ENCODE data around the gene L3MBTL3. TPM values are rescaled to one million over a fixed set of nuclear protein-coding genes. Genes with fewer than 3 reads are reported as not detected.

L3MBTL3 gene
- total RNA-seq, 4 donors from 2014 or later: 2.1 to 6.1 (median 5.9) TPM

GRCh38 chr6:130178692-130179091, 160.3 kb downstream of the L3MBTL3 start:
- H3K27me3 ChIP-seq: no peaks in the 10 kb centered on the region
- H3K4me1 ChIP-seq: no peaks in the 10 kb centered on the region
- H3K27ac ChIP-seq: no peak overlapping the region
- ATAC-seq (no peak), DNase-seq (no peak)
- no peaks in the 10 kb centered on the region for H3K9me3 ChIP-seq
- TF ChIP-seq CTCF (IDR thresholded peaks at IDR 0.05 in 4 of 5, conservative IDR thresholded peaks at IDR 0.05 in 1 of 5): no peak
- TF ChIP-seq POLR2A (IDR thresholded peaks at IDR 0.05): no peak
- intact Hi-C loops (cut with DNase I; ENCODE audit: low total_unique reads) (no loop called here), in situ Hi-C loops (cut with MboI; ENCODE audit: low sequenced_read_pairs in 4 of 4) (no loop called here)
- H3K36me3 ChIP-seq: no peaks in the 10 kb centered on the region
- H3K4me3 ChIP-seq: no peak overlapping the region

GRCh38 chr6:130182466-130182865, 164.1 kb downstream of the L3MBTL3 start:
- Histone ChIP-seq H3K4me1 (no peaks in the 10 kb centered on the region), H3K27me3 (no peaks in the 10 kb centered on the region), H3K4me3 (no peak overlapping the region), H3K9me3 (no peaks in the 10 kb centered on the region), H3K27ac (no peak overlapping the region), H3K36me3 (no peaks in the 10 kb centered on the region)
- in situ Hi-C loops (cut with MboI; ENCODE audit: low sequenced_read_pairs in 4 of 4): no loop called here
- TF ChIP-seq CTCF (IDR thresholded peaks at IDR 0.05 in 4 of 5, conservative IDR thresholded peaks at IDR 0.05 in 1 of 5) (no peak), POLR2A (IDR thresholded peaks at IDR 0.05) (no peak)
- intact Hi-C loops (cut with DNase I; ENCODE audit: low total_unique reads): no loop called here
- no peak for ATAC-seq
- no peak for DNase-seq

DNA sequence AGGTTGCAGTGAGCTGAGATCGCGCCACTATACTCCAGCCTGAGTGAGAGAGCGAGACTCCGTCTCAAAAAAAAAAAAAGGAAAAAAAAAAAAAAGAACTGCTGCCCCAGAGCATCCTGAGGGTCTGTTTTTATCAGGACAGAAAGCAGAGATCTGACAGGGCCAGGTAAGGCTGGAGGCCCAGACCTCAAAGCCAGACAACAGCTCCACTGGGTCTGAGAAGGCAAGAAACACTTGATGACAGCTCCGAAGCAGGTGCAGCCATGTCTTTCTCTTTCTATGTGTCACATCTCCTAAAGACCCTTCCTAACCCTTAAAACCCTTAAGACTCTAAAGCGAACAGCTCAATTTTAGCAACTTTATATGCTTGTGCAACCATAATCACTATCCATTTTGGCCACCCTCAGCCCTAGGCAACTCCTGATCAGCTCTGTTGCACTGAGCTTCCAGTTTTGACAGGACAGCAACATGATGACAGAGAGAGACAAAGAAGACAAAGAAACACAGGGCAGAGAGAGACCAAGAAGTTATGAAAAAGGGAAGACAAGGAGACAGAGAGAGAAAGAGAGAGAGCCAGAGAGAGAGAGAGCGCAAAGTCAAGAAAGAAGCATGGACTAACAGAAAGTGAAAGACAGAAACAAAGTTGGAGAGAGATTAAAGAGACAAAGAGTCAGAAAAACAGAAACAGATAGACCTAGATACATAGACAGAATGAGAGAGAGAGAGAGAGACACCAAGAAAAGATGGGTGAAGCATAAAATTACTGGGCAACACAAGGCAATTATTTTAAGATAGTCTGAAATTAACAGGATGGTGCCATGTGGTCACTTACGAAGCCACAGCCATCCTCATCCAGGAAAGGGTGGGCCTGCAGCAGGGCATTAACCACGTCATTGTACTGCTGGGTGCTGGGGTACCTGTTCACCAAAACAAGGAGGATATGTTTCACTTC, 165.2 kb downstream of the L3MBTL3 start:
- intact Hi-C loops (cut with DNase I; ENCODE audit: low total_unique reads): no loop called here
- Histone ChIP-seq H3K4me1 (no peaks in the 10 kb centered on the region), H3K27me3 (no peaks in the 10 kb centered on the region), H3K36me3 (no peaks in the 10 kb centered on the region), H3K9me3 (no peaks in the 10 kb centered on the region), H3K27ac (no peak overlapping the region), H3K4me3 (no peak overlapping the region)
- TF ChIP-seq CTCF (IDR thresholded peaks at IDR 0.05 in 4 of 5, conservative IDR thresholded peaks at IDR 0.05 in 1 of 5) (no peak), POLR2A (IDR thresholded peaks at IDR 0.05) (no peak)
- no peak for DNase-seq
- no peak for ATAC-seq
- in situ Hi-C loops (cut with MboI; ENCODE audit: low sequenced_read_pairs in 4 of 4): no loop called here

DNA sequence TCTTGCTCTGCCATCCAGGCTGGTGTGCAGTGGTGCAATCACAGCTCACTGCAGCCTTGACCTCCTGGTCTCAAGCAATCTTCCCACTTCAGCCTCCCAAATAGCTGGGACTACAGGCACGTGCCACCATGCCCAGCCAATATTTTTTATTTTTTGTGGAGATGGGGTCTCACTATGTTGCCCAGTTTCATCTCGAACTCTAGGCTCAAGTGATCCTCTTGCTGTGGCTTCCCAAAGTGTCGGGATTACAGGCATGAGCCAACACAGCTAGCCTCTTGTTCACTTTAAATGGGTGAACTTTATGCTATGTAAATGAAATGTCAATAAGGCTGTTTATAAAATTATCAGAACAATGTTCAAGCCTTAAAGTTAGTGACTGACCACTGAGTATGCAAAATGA, 167.3 kb downstream of the L3MBTL3 start:
- no peak for TF ChIP-seq CTCF (IDR thresholded peaks at IDR 0.05 in 4 of 5, conservative IDR thresholded peaks at IDR 0.05 in 1 of 5)
- no peak overlapping the region for H3K27ac ChIP-seq
- in situ Hi-C loops (cut with MboI; ENCODE audit: low sequenced_read_pairs in 4 of 4) (no loop called here), intact Hi-C loops (cut with DNase I; ENCODE audit: low total_unique reads) (no loop called here)
- no peaks in the 10 kb centered on the region for H3K9me3 ChIP-seq
- DNase-seq (no peak), ATAC-seq (no peak)
- H3K27me3 ChIP-seq: no peaks in the 10 kb centered on the region
- H3K36me3 ChIP-seq: no peaks in the 10 kb centered on the region
- no peak overlapping the region for H3K4me3 ChIP-seq
- no peaks in the 10 kb centered on the region for H3K4me1 ChIP-seq
